GM19025 (cell line): ENCODE data around the gene MFF.
"Not testable (repeated sequence)": the region's sequence is repeated elsewhere in the genome, so short reads cannot be mapped to it uniquely, and the experiment has no call there.

Experiments used
- ATAC-seq: cut with Tn5 transposase; IDR thresholded peaks from one replicate; pipeline ENCODE4 v1.9.1; 2021; ENCODE audit warnings: mild to moderate bottlenecking, low read depth, moderate library complexity; ENCODE audit not compliant: unreplicated experiment

Gene MFF

DNA sequence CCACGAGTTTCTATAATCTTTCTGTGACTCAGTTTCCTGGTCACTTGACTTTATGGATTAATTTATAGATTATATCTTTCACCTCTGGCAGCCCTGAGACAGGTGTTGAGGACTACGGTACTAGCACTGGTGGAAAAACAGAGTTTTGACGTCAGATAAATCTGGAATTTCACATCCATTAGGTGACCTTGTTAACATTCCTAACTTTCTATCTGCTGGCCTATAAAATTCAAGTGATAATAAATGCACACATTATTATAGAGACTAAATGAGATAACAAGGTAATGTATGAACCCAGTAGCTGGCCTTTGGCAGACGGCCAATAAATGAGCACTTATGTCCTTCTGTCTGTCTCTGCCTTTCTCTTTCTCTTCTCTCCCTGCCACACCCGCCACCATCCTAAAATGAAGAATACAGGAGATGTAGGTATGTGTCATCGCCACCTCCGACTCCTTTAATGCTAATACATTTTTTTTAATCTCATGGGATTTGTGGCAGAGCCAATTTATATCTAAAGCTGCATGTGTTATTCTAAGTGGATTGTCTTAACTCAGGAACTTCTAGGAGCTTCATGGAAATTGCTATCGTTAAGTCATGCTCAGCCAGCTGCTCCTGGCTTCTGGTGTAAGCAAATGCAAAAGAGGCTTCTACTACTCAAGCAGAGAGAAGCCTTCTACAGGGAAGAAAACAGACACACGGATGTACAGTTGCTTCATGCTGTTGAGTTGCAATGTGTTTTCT, 51.8 kb downstream of the MFF start:
- ATAC-seq = no peak

- no peak for ATAC-seq
These were observed 52.7 kb downstream of the MFF start for GRCh38 chr2:227377467-227378351.

DNA sequence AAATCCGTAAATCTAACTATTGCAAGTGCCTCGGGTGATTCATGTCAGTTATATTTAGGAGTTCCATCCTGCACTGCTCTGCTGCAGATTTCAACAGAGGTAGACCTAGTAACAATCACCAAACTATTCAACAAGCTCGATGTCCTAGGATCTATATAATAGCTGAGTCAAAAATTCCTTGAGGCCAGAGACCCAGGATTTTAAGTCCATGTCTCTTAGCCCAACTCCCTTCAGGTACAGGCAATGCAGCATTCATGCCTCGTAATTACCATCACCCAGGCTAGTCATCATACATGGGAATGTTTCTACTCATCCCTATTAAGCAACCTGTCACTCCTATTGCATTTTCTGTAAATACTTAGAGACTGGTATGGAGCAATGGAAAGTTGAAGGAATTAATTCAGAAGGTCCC, 53.3 kb downstream of the MFF start:
- ATAC-seq = no peak

DNA sequence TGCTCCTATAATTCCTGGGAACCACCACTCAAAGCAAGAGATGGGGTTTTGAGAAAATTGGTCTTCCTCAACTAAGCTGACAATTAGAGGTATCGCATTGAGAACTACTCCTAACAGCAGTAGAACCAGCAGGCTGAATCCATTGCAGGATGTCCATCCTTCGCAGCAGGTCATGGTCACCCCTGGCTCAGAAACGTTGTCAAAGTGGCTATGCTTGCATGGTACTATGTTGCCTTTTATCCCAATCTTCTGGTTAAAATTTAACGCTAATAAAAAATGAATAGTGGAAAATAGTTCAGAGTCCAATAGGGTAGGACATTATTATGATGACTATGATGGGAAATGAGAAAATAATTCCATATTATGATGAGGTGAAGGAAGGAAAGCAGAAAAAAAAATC, 54.0 kb downstream of the MFF start, which contains the start of gene TM4SF20:
TM4SF20 (minus strand) TSS at position 212 of the 400 bp plus-strand sequence; CDS start at position 174, 38 bp downstream.
- no peak for ATAC-seq

DNA sequence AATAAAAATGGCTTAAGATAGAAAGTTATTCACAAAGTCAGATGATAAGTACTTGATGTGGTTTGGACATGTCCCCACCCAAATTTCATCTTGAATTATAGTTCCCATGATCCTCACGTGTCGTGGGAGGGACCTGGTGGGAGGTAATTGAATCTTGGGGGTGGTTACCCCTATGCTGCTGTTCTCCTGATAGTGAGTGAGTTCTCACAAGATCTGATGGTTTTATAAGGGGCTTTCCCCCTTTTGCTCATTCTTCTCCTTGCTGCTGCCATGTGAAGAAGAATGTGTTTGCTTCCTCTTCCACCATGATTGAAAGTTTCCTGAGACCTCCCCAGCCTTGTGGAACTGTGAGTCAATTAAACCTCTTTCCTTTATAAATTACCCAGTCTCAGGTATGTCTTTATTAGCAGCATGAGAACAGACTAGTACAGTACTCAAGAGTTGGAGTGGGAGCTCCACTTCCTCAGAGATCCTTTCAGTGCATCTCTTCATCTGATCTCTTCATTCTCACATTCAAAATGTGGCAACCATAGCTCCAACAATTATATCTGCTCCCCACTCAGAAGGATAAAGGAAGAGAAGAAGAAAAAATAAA, 57.3 kb downstream of the MFF start:
- not testable (repeated sequence) for ATAC-seq

DNA sequence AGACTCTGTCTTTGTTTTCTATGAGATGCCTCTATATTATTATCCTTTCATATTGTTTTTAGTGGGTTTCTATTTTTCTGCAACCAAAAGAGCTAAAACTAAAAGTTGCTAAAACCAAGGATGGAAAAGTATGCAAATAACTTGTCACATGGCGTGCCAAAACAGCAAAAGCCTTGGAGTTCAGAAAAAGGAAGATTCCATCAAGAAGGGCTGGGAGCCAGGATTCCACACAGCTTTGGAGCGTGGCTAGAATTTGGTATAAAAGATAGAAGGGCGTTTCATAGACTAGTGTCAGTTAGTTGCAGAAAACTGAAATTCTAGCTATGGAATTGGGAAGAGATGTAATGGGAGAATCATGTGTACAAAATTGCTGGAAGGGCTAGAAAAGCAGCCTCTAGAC, 58.6 kb downstream of the MFF start:
- ATAC-seq = no peak

DNA sequence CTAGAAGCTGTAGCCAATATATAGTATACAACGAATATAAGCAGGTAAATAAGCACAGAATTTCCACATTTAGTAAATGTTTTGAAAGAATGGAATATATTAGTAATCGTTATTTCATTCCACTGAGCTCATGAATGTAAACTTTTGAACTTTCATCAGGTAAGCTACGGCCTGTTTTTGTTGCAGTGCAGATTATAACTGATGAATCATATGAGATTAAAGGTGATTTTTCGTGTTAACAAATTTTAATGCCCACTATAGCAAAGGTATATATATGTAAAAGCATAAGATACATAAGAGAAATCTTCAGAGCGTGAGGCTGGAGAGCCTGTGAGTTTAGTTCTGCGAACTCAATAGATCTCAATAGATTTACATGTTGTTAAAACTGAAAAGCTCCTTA, 61.6 kb downstream of the MFF start:
- ATAC-seq = no peak

- ATAC-seq = not testable (repeated sequence)
These were observed 62.5 kb downstream of the MFF start, which contains the start of gene SCYGR1 for GRCh38 chr2:227387583-227387982. TSS of gene SCYGR1 (minus strand) at chr2:227387949. CDS start at chr2:227387949, 0 bp downstream.

DNA sequence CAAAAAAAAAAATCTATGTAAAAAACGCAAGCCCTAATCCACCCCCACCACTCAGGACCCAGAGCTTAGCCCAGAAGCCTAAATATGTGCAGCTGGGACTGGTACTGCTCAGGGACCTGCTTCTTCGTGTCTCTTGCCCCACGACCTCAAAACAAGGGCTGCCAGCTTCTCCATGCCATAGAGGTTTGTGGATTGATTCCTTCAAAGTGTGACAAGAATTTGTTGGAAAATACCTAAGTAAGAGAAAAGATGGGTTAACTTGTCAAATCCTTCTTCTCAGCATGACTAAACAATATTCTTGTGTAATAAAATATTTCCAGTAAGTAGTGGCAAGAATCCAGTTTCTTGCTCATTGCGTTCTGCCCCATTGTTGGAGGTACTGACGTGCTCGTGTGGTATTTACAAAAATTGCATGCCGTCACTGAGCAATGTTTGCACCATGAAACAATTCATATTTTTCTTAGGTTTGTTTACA, 63.5 kb downstream of the MFF start:
- ATAC-seq = no peak

- no peak for ATAC-seq
These were observed 64.2 kb downstream of the MFF start for GRCh38 chr2:227389231-227389630.

GRCh38 chr2:227389661-227390060, 64.6 kb downstream of the MFF start:
- ATAC-seq = no peak

GRCh38 chr2:227390468-227391256, 65.6 kb downstream of the MFF start:
- no peak for ATAC-seq

- no peak for ATAC-seq
These were observed 69.3 kb downstream of the MFF start for GRCh38 chr2:227394401-227394800.

DNA sequence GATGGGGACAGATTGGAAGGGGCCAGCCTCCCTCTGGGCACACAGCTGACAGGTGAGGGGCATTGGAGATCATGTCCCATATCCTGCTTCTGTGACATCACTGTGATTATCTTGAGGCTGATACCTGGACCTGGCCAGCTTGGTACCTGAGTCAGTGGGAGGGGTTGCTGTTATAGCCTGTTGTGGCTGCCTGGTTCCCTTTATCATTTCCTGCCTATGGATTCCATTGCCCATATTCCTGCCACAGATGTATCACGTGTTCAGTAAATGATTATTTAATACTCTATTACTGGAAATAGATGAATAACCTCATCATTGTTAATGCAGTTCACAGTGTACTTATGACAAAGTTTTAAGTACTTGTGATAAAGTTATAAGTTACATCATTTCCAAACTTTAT, 70.5 kb downstream of the MFF start:
- ATAC-seq = no peak

DNA sequence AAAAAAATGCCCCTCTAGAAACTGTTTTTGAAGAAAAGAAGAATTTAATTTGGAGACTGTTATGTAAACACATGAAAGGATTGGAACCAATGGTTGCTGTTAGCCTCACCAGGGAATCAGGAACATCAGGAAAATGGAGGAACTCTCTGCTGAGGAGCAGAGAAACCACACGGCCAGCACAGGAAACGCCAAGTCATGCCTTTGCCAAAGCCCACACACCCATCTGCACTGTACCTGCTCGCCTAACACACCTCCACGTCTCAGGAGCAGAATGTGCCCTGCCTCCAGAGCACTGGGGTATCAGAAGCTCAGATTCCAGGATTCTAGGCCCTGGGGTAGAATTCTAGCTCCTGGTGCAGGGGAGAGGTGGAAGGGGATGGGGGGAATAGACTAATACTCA, 72.5 kb downstream of the MFF start:
- no peak for ATAC-seq

DNA sequence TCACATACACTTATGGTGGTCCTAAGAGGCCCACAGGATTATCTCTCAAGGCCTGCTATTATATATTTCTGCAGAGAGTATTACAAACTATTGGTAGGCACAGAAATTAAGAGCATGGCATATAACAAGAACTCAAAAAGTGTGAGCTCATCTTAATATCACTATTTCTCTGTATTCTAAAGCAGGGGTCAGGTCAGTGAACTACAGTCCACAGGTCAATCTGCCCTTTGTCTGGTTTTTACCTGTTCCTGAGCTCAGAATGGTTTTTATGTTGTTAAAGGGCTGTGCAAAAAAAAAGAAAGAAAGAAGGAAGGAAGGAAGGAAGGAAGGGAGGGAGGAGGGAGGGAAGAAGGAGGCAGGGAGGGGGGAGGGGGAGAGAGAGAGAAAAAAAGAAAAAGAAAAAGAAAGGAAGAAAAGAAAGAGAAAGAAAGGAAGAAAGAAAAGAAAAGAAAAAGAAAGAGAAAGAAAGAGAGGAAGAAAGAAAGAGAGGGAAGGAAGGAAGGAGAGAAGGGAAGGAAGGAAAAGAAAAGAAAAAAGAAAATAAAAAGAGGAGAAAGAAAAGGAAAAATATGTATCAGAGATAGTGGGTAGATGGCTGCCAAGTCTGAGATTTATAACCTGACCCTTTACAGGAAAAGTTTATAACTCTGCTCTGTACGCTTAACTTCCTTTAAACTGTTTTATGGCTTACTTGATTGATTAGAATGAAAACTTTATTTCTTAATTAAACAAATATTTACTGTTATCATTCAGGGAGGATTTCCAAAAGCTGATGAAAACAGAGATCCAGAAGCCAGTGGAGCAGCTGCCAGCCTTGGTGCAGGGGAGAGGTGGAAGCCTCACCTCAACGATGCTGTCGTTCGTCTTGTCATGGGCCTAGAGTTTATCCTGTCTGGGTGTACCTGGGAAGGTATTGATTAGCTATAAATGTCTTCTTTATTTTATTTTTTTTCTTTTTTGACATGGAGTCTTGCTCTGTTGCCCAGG, 73.9 kb downstream of the MFF start:
- ATAC-seq = no peak

DNA sequence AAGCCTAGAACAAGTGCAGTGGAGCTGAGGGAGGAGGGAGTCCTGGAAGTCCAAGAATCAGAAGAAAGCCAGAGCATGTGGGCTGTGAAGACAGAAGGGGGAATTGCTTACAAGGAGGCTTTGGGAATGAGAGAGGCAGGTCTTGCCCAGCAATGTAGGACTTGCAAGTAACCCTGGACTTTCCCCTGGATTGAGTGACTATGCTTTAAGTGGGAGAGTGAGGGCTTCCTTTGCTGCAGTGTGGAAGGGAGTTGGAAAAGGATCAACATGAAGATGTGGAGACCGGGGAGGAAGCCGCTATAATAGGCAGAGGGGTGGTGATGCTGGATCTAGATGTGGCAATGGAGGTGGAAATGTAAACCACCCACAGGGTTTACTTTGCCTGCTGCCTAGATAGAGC, 76.5 kb downstream of the MFF start:
- no peak for ATAC-seq

- no peak for ATAC-seq
These were observed 77.3 kb downstream of the MFF start for GRCh38 chr2:227402321-227402720.

GRCh38 chr2:227402959-227403358, 77.9 kb downstream of the MFF start:
- no peak for ATAC-seq
